ENCODE measurements around the gene GGA2.

DNA sequence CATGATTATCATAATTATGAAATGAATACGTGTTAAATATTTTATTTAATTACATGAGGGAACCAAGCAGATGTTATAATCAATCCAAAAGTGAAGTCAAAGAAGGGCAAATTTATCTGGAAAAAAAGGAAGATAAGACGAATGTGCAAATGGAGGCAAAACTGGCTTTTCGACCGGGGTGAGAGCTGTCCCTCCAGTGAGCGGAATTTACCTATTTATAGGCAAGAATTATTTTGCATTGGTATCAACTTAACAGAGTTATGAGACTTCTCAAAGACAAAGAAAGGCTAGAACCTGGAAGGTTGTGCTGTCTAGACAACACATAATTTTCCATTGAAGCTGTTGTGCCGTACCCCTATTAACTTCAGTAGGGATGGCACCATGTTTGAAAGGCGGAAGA, 1.4 kb upstream of the GGA2 start:
- TF ChIP-seq CTCF (IDR thresholded peaks at IDR 0.05) (no peak), POLR2A (IDR thresholded peaks at IDR 0.05) (no peak), EP300 (IDR thresholded peaks at IDR 0.05) (no peak)

Measured in suprapubic skin (tissue), 3 donors.